GM19463 (cell line): Measurements from ENCODE around the gene DHODH.
"Not testable (repeated sequence)": the region's sequence is repeated elsewhere in the genome, so short reads cannot be mapped to it uniquely, and the experiment has no call there.

ENCODE experiments used
- ATAC-seq: cut with Tn5 transposase; IDR thresholded peaks from one replicate; pipeline ENCODE4 v1.9.1; 2021; ENCODE audit warnings: mild to moderate bottlenecking, moderate library complexity; ENCODE audit not compliant: unreplicated experiment

Gene DHODH

DNA sequence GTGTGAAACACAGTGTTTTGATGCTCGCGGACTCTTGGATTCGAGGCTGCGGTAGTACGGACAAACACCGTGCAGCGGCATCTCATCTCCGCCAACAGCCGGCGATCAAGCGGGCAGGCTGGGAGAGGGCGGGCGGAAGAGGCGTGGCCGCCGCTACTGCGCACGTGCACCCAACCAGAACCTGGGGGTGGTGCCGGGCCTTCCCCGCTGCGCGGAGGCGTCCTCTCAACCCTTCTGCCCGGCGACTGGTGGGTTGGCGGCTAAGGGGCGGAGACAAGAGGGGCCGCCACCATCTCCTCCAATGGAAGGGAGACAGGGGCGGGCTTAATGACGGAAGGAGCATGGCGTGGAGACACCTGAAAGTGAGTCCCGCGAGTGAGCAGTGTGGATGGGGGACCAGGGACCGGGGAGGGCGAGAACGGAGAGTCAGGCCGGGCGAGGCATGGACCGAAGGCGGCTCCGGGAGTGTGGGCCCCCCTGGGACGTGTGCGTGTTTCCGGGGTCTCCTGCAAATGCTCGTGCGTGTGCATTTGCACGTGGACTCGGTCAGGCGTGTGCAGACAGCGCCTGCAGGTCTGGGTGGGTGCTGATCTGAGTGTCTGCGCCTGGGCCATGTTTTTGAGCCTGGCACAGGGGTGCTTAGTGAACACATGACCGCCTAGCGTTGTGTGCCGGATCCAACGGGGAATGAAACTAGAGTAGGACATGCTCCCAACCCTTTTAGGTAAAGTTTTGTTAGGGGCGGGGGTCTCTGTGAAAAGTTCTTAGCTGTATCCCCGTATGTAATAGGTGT is at the start of gene DHODH:
TSS of gene DHODH (plus strand) at position 321 of the 793 bp plus-strand sequence. CDS start at position 342, 21 bp downstream.
- peak; percentile 99 for ATAC-seq

DNA sequence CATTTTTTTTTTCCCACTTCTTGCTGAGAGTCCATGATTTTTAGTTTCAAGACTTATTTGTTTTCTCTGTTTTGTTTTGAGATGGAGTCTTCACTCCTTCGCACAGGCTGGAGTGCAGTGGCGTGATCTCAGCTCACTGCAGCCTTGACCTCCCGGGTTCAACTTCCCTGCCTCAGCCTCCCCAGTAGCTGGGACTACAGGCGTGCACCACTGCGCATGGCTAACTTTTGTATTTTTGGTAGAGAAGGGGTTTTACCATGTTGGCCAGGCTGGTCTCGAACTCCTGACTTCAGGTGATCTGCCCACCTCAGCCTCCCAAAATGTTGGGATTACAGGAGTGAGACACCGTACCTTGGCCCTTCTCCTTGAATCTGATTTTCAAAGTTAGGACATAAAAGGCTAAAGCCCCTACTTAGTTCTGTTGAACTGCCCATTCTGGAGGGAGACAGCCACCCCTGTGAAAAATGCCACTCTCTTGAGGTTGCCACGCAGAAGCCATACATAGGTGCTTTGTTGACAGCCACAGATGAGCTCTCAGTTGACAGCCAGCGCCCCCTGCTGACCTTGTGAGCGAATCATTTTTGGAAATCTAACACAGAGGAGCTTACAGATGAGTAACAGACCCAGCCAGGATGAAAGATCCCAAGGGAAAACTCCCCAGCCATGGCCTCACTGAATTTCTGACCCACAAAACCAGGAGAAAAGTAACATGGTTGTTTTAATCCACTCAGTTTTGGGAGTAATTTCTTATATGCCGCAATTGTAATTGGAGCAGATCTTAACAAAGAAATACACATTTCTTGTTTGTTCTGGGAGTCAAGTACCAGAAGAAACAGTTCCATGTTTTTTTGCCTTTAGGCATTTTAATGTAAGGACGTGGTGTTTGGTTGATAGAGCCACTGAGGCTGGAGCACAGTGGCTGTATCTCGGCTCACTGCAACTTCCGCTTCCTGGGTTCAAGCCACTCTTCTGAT is 47.2 kb upstream of the DHODH start:
- ATAC-seq, result peak; percentile 86

DNA sequence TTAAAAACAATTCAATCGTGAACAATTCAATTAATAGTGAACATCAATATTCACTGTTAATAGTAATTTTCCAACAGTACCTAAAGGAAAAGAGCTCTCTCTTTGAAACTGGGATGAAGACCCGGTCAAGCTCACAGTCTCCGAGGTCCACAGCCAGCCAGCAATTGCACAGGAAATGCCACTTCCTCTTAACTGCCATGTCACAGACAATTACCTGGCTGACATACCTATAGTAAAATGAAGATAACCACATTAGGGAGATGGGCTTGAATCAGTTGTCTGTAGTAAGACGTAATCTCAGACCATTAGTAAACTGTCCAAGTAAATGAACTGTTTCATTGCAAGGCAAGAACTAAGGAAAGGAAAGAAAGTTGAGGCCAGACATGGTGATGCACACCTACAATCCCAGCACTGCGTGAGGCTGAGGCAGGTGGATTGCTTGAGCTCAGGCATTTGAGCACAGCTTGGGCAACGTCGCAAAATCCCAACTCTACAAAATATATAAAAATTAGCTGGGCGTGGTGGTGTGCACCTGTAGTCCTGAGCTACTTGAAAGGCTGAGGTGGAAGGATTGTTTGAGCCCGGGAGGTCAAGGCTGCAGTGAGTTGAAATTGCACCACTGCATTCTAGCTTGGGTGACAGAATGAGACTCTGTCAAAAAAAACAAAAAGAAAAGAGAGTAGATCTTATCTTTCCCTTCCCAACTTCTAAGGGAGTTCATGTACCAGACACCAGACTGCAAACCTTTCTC is 45.2 kb upstream of the DHODH start:
- no peak for ATAC-seq

- ATAC-seq, result no peak
Measured at GRCh38 chr16:71965223-71965622, 43.3 kb upstream of the DHODH start.

GRCh38 chr16:71966932-71967331 is 41.6 kb upstream of the DHODH start:
- no peak for ATAC-seq

DNA sequence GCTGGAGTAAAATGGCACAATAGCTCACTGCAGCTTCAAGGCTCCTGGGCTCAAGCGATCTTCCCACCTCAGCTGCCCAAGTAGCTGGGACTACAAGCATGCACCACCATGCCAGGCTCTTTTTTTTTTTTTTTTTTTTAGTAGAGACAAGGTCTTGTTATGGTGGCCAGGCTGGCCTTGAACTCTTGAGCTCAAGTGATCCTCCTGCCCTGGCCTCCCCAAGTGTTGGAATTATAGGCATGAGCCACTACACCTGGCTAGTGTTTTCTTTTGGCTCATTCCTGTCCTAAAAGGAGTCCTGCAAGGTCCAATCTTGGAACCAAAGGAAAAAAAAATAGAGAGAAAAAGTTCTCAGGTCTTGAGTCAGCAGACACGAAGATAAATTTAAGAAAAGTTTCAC is 39.2 kb upstream of the DHODH start:
- ATAC-seq, result no peak

DNA sequence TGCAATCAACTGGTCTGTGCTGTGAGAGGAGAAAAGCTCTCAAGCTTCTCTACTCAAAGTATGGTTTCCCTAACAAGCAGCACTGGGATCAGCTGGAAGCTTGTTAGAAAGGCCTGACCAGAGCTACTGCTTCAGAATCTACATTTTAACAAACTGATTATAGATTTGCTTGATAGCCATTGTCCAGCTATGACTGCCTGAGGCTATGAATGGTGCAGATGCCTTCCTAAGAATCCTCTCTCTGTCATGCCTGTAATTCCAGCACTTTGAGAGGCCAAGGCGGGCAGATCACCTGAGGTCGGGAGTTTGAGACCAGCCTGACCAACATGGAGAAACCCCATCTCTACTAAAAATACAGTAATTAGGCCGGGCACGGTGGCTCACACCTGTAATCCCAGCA is 37.0 kb upstream of the DHODH start:
- ATAC-seq, result no peak

GRCh38 chr16:71972356-71972755 is 36.2 kb upstream of the DHODH start:
- ATAC-seq, result no peak

GRCh38 chr16:71973001-71973400 is 35.5 kb upstream of the DHODH start:
- ATAC-seq, result no peak

GRCh38 chr16:71974068-71974818 is 34.3 kb upstream of the DHODH start:
- ATAC-seq, result no peak

DNA sequence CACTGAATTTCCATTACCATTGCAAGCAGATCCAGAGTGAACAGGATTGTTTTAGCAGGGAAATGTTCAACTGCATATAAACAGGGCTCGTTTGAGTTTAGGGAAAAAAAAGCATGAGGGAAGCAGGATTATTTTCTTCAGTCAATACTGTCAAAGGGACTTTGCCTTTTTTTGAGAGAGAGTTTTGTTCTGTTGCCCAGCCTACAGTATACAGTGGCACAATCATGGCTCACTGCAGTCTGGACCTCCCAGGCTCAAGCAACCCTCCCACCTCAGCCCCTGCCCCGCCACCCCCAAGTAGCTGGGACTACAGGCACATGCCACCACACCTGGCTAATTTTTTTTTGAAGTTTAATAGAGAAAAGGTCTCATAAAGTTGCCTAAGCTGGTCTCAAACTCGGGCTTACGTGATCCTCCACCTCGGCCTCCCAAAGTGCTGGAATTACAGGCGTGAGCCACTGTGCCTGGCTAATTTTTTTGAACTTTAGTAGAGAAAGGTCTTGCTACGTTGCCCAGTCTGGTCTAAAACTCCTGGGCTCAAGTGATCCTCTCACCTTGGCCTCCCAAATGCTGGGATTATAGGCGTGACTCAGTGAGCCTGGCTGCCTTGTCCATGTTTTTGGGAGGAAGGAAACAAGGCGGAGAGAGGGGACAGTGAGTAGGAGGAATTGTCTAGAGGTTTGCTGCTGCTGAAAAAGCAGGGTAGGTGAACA is 23.1 kb upstream of the DHODH start:
- ATAC-seq, result no peak

- ATAC-seq, result no peak
Measured at GRCh38 chr16:71986131-71986530, 22.4 kb upstream of the DHODH start.

DNA sequence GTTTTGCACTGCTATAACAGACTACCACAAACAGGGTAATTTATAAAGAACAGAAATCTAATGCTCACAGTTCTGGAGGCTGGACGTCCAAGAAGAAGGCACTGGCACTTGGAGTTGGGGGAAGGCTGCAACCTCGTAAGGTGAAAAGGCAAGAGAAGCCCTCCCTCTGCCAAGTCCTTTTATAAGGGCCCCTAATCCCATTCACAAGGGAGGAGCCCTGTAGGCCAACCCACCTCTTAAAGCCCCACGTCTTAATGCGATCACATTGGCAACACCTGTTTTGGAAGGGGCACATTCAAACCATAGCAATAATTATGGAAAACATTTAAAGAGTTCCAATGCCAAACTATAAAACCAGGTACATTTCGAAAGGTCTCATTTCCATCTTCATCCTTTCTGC is 13.5 kb upstream of the DHODH start:
- no peak for ATAC-seq

GRCh38 chr16:71997578-71997977 is 11.0 kb upstream of the DHODH start:
- ATAC-seq, result not testable (repeated sequence)

DNA sequence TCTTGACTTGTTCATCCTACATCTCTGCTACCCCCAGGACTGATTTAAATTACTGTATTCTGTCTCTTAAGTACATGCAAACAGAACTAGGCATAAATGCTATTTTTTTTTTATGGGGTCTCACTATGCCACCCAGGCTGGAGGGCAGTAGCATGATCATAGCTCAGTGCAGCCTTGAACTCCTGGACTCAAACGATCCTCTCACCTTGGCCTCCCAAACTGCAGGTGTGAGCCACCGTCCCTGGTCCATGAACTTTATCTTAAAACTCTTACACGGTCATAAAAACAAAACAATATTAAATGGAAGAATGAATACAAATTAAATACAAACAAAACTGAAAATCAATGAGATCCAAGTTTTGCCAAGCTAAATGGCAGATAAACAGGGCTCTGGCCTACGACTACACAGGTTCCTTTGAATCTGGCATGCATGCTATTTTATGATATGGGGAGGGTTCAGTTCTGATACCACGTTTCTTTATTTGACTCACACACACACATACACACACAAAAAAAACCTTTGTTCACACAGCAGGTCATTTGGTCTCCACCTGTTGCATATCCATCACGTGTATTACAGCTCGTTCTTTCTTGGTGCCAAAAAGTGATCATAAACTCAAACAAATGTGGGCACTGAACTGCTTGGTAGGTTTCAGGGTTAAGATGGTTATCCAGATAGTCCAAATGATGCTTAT is 7.2 kb upstream of the DHODH start:
- ATAC-seq, result no peak

DNA sequence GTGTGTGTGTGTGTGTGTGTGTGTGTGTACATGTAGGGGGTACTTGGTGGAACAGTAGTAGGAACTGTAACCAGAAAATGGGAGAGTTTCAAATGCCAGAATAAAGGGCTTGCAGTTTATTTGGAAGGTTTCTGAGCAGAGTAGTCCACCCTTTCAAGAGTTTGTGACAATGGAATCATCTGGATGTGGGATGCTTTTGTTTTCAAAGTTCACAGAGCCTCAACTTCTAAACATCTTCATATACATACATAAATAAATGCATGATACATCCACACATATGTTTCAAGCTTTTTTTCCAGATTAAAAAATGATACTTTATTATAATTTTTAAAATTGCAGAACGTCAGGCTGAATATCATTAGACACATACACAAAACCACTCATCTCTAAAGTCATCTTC is 5.9 kb upstream of the DHODH start:
- ATAC-seq, result no peak

GRCh38 chr16:72008065-72008423 is 500 bp upstream of the DHODH start:
- ATAC-seq, result not testable (repeated sequence)

- no peak for ATAC-seq
Measured at GRCh38 chr16:72009779-72010178, 1.2 kb downstream of the DHODH start.

DNA sequence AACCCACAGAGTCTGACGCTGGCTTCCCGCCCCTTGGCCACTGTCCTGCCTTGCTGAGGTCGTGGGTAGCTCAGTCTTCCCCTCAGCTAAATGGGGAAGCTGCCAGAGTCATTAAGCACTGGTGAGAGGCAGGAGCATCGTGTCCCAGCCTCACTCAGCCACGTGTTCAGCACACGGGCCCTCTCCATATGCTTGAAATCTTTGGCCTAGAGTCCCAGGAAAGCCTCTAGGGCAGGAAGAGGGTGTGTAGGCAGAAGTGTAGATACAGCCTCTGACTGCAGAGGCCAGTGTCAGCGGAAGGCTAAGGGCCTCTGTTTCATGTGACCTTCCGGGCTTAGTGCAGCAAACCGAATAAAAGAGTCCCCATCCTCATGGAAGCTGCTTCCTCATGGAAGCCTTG is 4.1 kb downstream of the DHODH start:
- no peak for ATAC-seq
